GM12872 (cell line): ENCODE measurements around the gene SETD9.

ENCODE experiments used
- TF ChIP-seq, protein P1 (sequence below): IDR thresholded peaks from 3 replicates; pipeline ENCODE4 v1.5.1; 2011; ENCODE audit warnings: low read depth, mild to moderate bottlenecking, low read length, moderate library complexity; ENCODE audit not compliant: insufficient read depth

Gene SETD9

DNA sequence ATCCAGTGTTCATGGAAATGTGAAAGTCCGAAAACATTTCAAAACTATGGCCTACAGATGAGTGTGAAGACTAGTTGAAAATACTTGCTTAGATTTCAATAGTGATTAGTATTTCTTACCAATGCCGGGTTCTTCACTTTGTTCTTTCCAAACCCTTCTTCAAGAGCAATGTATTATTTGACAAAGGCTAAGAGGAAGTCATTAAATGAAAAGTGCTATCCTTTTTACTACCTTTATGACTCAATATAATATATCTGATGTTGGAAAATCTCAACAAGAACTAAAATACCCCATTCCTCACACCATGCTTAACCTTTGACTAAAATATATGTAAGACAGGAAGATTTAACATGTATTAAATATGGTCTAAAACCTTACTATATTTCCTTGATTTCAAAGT, 49.2 kb downstream of the SETD9 start:
- TF ChIP-seq, protein P1, sequence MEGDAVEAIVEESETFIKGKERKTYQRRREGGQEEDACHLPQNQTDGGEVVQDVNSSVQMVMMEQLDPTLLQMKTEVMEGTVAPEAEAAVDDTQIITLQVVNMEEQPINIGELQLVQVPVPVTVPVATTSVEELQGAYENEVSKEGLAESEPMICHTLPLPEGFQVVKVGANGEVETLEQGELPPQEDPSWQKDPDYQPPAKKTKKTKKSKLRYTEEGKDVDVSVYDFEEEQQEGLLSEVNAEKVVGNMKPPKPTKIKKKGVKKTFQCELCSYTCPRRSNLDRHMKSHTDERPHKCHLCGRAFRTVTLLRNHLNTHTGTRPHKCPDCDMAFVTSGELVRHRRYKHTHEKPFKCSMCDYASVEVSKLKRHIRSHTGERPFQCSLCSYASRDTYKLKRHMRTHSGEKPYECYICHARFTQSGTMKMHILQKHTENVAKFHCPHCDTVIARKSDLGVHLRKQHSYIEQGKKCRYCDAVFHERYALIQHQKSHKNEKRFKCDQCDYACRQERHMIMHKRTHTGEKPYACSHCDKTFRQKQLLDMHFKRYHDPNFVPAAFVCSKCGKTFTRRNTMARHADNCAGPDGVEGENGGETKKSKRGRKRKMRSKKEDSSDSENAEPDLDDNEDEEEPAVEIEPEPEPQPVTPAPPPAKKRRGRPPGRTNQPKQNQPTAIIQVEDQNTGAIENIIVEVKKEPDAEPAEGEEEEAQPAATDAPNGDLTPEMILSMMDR, result no peak

DNA sequence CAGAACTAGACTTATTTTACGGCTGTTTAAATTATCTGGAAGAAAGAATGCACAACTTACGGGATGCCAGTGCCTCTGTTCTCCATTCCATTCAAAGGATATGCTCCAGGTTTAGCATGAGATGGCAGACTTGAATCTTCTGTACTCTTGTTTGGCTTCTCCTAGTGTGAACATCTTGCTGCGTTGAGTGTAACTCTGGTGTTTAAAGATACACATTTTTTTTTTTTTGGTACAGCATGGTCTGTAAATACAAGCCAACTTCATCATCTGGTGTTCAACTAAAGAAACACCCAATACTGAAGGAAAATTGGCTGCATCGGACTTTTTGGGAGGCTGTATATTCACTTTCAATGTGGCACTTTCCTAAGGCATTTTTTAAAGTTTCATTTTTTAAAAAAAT, 49.9 kb downstream of the SETD9 start:
- TF ChIP-seq, protein P1, result no peak

DNA sequence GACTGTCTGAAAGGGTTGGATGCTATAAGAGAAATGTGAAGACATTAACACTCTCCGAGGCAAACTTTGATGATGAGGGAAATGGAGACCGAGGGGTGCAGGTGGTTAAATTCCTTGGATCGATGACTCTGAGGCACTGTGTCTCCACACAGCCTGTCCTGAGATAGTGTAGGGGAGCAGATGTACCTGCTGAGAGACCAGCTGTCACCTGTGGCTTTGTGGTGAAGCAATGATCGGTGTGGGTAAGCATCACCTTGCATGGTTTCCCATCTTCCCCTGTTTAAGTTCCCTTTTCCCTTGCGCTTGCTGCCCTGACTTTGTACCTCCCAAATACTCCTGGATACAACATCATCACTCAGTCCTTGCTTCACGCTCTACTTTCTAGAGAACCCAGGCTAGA, 52.4 kb downstream of the SETD9 start:
- TF ChIP-seq, protein P1, result no peak

DNA sequence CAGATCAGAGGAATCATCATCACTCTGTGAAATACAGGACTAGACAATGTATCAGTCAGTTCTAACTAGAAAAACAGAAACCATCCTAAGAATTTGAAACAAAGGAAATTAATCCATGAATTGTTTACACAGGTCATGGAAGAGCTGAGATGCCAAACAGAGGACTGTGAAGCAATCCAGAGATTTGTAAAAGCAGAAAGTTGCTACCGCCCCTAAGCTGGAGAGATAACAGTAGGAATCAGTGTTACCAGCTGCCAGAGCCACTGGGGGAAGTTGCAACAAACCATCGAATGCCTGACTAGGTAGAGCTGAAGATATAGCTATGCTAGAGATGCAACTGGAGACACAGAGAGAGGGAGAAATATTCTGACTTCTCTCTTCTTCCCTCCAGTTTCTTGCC, 52.9 kb downstream of the SETD9 start:
- TF ChIP-seq, protein P1, result no peak

DNA sequence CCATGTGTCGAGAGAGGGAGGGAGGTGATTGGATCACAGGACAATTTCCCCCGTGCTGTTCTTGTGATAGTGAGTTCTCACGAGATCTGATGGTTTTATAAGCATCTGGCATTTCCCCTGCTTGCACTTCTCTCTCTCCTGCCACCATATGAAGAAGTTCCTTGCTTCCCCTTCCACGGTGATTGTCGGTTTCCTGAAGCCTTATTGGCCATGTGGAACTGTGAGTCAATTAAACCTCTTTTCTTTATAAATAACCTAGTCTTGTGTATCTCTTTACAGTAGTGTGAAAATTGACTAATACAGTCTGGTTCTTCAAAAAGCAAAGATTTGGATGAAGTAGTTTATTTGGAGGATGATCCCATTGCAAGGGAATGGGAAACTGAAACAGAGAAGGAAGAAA, 53.9 kb downstream of the SETD9 start:
- TF ChIP-seq, protein P1, result no peak

DNA sequence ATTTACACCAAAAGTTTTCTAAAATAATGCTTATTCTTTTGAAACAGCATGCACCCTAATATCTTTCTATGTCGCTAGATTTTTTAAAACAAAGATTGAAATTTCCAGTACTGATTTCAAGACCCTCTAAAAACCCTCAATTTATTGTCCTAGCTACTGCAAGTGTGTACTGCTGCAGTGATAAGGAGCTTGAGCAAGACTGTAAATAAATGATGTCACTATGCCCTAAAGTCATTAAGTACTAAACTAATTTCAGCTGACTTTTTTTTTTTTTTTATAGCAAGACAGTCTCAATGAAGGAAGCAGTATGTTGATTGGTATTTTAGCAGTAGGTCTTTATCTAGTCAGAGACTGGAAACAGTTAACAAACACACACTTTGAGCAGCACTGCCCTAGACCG, 54.8 kb downstream of the SETD9 start:
- TF ChIP-seq, protein P1, result no peak
